ENCODE measurements around the gene WNT5B.

DNA sequence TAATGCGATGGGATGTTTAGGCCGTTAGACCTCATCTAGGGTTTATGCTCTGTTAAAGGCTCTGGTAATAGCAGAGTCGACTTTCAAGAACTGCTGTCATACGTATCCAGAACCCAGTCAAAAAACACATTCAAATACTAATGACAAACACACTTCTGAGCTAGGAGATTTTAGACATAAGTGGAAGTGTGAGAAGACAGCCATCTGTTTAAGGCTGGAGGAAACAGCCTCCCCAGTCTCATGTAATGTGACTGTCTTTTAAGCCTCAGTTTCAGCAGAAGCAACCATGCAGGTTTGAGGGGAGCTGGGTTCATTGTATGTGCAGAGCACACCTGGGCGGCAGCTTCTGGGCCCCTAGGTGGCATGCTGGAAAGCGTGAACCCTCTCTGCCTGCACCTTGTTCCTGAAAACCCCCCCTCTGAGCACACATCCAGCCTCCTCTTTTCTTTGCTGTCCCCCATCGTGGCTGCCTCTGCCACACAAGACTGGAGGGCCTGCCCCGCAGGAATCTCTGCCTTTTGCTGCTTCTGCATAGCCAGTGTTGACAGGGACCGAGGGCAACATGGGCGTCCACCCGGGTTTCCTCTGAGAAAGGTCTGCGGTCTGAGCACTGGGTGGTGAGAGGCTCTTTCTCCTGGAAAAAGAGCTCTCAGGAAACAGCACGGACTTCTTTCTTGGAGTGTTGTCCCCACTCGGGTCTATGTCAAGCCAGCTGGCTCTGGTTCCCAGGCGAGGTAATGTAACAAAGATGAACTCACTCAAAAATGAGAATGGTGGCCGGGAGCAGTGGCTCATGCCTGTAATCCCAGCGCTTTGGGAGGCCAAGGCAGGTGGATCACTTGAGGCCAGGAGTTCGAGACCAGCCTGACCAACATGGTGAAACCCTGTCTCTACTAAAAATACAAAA lies 11.6 kb downstream of the WNT5B start:
- no peak for TF ChIP-seq CTCF (IDR thresholded peaks at IDR 0.05)
- no peak for TF ChIP-seq EP300 (IDR thresholded peaks at IDR 0.05)

Measured in tibial nerve (tissue), 4 donors.